ENCODE results near the gene NAPB.
A peak's percentile ranks its signal among the peaks of the same experiment; 100 is the strongest.

Gene NAPB

GRCh38 chr20:23360531-23360930 lies 60.8 kb downstream of the NAPB start:
- no peak for DNase-seq (ENCODE audit: low read depth)
- TF ChIP-seq CTCF (IDR thresholded peaks at IDR 0.05; ENCODE audit: control insufficient read depth, insufficient read depth, low read depth, low read length, missing control alignments): no peak
- no peak overlapping the region for H3K4me3 ChIP-seq (ENCODE audit: control insufficient read depth, low read depth, low read length)

GRCh38 chr20:23358923-23359593 lies 62.2 kb downstream of the NAPB start:
- TF ChIP-seq CTCF (IDR thresholded peaks at IDR 0.05; ENCODE audit: control insufficient read depth, insufficient read depth, low read depth, low read length, missing control alignments): no peak
- DNase-seq (ENCODE audit: low read depth): no peak
- no peak overlapping the region for H3K4me3 ChIP-seq (ENCODE audit: control insufficient read depth, low read depth, low read length)

DNA sequence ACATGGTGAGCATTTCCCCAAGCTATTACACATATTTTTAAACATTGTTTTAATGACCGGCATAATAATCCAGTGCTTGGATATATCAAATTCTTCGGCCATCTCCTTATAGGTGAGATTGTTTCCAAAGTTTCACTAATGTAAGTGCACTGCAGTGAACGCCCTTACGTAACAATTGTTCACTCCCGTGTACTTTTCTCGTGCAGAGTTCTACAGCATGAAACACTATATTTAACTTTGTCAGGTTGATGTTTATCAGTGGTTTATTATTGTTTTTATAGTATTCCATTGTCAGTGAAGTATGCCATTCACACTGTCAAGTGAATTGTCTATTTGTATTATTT lies 62.8 kb downstream of the NAPB start:
- H3K4me3 ChIP-seq (ENCODE audit: control insufficient read depth, low read depth, low read length): peak overlapping the region; percentile 85
- no peak for DNase-seq (ENCODE audit: low read depth)

GRCh38 chr20:23357767-23358562 lies 63.3 kb downstream of the NAPB start:
- peak overlapping the region; percentile 85 for H3K4me3 ChIP-seq (ENCODE audit: control insufficient read depth, low read depth, low read length)
- TF ChIP-seq CTCF (IDR thresholded peaks at IDR 0.05; ENCODE audit: control insufficient read depth, insufficient read depth, low read depth, low read length, missing control alignments): no peak
- peak; percentile 96 for DNase-seq (ENCODE audit: low read depth)

More for the DNA sequence above, 62.8 kb downstream of the NAPB start:
- no peak for TF ChIP-seq CTCF (IDR thresholded peaks at IDR 0.05; ENCODE audit: control insufficient read depth, insufficient read depth, low read depth, low read length, missing control alignments)

- no peak for DNase-seq (ENCODE audit: low read depth)
- no peak overlapping the region for H3K4me3 ChIP-seq (ENCODE audit: control insufficient read depth, low read depth, low read length)
- TF ChIP-seq CTCF (IDR thresholded peaks at IDR 0.05; ENCODE audit: control insufficient read depth, insufficient read depth, low read depth, low read length, missing control alignments): no peak
Observed at GRCh38 chr20:23356203-23356602, 65.1 kb downstream of the NAPB start.

DNA sequence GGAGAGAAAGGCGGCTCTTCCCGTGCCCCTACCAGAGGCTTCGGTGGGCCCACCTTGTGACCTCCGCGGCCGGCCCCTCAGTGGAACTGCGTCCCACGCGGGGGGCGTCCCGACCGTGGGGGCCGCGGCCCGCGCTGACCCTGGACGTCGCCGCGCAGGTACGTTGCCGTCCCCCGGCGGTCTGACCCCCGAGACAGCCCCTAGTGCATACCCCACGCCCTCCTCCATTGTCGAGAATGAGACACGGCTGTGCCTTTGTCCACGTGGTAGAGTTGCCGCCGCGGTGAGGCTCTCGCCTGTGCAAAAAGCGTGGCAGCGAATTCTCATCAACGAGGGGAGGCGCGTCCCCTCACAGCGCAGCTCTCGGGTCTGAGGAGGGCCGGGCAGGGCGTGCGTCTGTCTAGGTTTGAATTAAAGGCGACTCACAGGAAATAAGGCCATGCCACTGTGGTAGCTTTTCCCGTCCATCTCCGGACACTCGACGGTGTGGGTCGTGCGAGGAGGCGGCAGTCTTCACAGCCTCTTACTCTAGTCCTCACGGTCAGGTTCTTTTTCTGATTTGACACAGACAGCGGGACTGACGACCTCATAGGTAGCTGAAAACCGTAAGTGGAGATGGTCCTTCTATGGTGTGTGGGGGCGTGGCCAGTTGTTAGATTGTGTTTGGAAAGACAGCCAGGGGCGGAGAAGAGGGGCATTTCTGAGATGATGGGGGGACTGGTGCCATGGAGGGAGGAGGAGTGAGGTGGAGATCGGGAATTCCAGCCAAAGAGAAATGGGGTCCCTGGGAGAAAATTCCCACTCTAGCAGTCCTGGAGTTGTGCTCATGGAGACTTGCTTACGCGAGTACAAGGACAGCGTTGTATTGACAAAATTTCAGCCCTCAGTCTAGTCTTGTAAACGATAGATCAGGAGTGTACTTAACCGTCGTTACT lies 70.1 kb downstream of the NAPB start:
- no peak for TF ChIP-seq CTCF (IDR thresholded peaks at IDR 0.05; ENCODE audit: control insufficient read depth, insufficient read depth, low read depth, low read length, missing control alignments)
- H3K4me3 ChIP-seq (ENCODE audit: control insufficient read depth, low read depth, low read length): peak overlapping the region; percentile 80
- no peak for DNase-seq (ENCODE audit: low read depth)

Data from AG09309 (cell line).